ENCODE data around the gene NME7. TPM values are rescaled to one million over a fixed set of nuclear protein-coding genes. Genes with fewer than 3 reads are reported as not detected.
A peak's percentile ranks its signal among the peaks of the same experiment; 100 is the strongest.
"Not testable (repeated sequence)": the region's sequence is repeated elsewhere in the genome, so short reads cannot be mapped to it uniquely, and the experiment has no call there.

Gene NME7
- total RNA-seq, 2 donors from 2014 or later = 6.2 TPM

DNA sequence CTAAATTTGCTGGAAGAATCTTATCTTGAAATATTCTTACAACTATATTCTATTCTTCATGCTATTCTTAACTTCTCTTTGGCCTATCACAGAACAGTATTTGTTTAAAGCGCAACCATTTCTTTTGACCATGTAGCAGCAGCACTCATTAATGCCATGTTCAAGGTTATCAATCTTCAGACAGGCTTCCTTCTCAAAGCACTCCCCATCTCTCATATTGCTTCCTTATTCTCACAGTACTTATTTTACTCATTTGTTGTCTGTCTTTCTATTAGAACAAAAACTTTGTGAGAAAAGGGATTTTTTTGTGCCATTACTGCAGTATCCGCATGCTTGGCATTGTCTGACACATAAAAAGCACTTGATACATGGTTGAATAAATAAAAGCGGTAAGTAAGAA, 171.4 kb downstream of the NME7 start:
- DNase-seq = no peak
- H3K36me3 Mint-ChIP-seq (ENCODE audit: insufficient read depth in 2 of 2) = peaks cover 0 to 2% of the 10 kb centered on the region in 2 donors
- no peaks in the 10 kb centered on the region for H3K4me1 Mint-ChIP-seq (ENCODE audit: low read depth)
- H3K27ac Mint-ChIP-seq = no peak overlapping the region
- H3K4me3 Mint-ChIP-seq = no peak overlapping the region
- ATAC-seq (replicated peaks in 1 of 2) = no peak
- no peaks in the 10 kb centered on the region for H3K27me3 Mint-ChIP-seq (ENCODE audit: low read depth)
- peaks cover 0 to 4% of the 10 kb centered on the region in 2 donors for H3K9me3 Mint-ChIP-seq

- H3K27me3 Mint-ChIP-seq (ENCODE audit: low read depth) = no peaks in the 10 kb centered on the region
- no peak overlapping the region for H3K4me3 Mint-ChIP-seq
- H3K36me3 Mint-ChIP-seq (ENCODE audit: insufficient read depth in 2 of 2) = peaks cover 0 to 2% of the 10 kb centered on the region in 2 donors
- H3K4me1 Mint-ChIP-seq (ENCODE audit: low read depth) = no peaks in the 10 kb centered on the region
- H3K9me3 Mint-ChIP-seq = peaks cover 0 to 2% of the 10 kb centered on the region in 2 donors
- DNase-seq (no peak), ATAC-seq (replicated peaks in 1 of 2) (no peak)
- no peak overlapping the region for H3K27ac Mint-ChIP-seq
Observed at GRCh38 chr1:169193191-169193850, 174.3 kb downstream of the NME7 start.

DNA sequence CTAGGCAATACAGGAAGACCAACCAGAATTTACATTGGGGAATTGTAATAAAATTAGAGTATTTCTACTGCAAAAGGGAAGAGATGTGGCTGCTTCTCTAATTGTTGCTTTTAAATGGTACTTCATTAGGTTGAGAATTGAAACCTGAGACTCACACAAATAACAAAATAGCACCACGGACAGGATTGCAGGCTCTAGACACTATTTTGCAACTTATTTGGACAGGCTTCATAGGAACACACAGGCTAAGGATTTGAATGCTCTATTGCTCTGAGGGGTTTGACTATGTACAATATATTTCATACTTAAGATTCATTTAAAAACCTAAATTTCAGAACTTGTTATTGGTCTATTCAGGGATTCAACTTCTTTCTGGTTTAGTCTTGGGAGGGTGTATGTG, 181.5 kb downstream of the NME7 start:
- DNase-seq (no peak), ATAC-seq (replicated peaks in 1 of 2) (no peak)
- Mint-ChIP-seq H3K27ac (no peak overlapping the region), H3K4me1 (ENCODE audit: low read depth) (no peaks in the 10 kb centered on the region), H3K4me3 (no peak overlapping the region), H3K9me3 (no peaks in the 10 kb centered on the region), H3K27me3 (ENCODE audit: low read depth) (no peaks in the 10 kb centered on the region), H3K36me3 (ENCODE audit: insufficient read depth in 2 of 2) (no peaks in the 10 kb centered on the region)

GRCh38 chr1:169184812-169185211, 182.8 kb downstream of the NME7 start:
- ATAC-seq (replicated peaks in 1 of 2) (no peak), DNase-seq (no peak)
- H3K9me3 Mint-ChIP-seq = no peaks in the 10 kb centered on the region
- H3K4me3 Mint-ChIP-seq = no peak overlapping the region
- no peaks in the 10 kb centered on the region for H3K4me1 Mint-ChIP-seq (ENCODE audit: low read depth)
- no peaks in the 10 kb centered on the region for H3K36me3 Mint-ChIP-seq (ENCODE audit: insufficient read depth in 2 of 2)
- H3K27ac Mint-ChIP-seq = no peak overlapping the region
- no peaks in the 10 kb centered on the region for H3K27me3 Mint-ChIP-seq (ENCODE audit: low read depth)

DNA sequence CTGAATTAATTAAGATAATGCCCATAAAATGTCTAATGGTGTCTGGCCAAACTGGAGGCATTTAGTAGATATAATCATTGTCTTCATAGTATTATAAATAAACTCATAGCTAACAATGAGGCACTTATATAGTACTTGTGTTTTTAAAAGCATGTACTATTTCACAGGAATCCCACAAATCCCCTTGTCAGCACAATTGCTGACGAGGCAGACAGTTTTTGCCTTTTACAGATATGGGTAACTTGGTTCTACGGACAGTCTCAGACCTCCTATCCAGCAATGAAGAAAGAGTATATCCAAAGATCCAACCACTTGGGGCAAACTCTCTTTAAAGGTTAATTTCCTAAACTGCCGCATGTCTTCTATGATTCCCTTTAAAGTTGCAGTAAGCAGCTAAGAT, 187.4 kb downstream of the NME7 start:
- Mint-ChIP-seq H3K27me3 (ENCODE audit: low read depth) (no peaks in the 10 kb centered on the region), H3K4me3 (no peak overlapping the region), H3K4me1 (ENCODE audit: low read depth) (no peaks in the 10 kb centered on the region), H3K9me3 (no peaks in the 10 kb centered on the region), H3K27ac (no peak overlapping the region), H3K36me3 (ENCODE audit: insufficient read depth in 2 of 2) (no peaks in the 10 kb centered on the region)
- DNase-seq (no peak), ATAC-seq (replicated peaks in 1 of 2) (no peak)

- not testable (repeated sequence) for H3K4me3 Mint-ChIP-seq; H3K27me3 Mint-ChIP-seq (ENCODE audit: low read depth); H3K27ac Mint-ChIP-seq; H3K4me1 Mint-ChIP-seq (ENCODE audit: low read depth); ATAC-seq (replicated peaks in 1 of 2); H3K36me3 Mint-ChIP-seq (ENCODE audit: insufficient read depth in 2 of 2); H3K9me3 Mint-ChIP-seq; DNase-seq
Observed at GRCh38 chr1:169179431-169179830, 188.2 kb downstream of the NME7 start.

DNA sequence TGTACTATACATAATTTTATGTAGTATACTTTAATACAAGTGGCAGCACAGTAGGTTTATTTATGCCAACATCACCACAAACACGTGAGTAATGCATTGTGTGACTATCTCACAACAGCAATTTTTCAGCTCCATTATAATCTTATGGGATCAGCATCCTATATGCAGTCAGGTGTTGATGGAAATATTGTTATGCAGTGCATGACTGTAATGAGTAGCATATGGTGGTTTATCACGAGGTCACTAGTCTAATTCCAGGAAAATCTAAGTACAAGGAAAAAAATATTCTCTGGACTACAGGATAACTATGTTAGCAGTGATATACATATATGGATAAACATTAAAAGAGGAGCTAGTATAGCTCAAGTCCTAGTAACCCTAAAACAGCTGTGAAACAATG, 192.1 kb downstream of the NME7 start:
- H3K9me3 Mint-ChIP-seq = no peaks in the 10 kb centered on the region
- H3K4me1 Mint-ChIP-seq (ENCODE audit: low read depth) = no peaks in the 10 kb centered on the region
- no peak for ATAC-seq (replicated peaks in 1 of 2)
- H3K27ac Mint-ChIP-seq = no peak overlapping the region
- H3K27me3 Mint-ChIP-seq (ENCODE audit: low read depth) = no peaks in the 10 kb centered on the region
- H3K36me3 Mint-ChIP-seq (ENCODE audit: insufficient read depth in 2 of 2) = no peaks in the 10 kb centered on the region
- no peak for DNase-seq
- no peak overlapping the region for H3K4me3 Mint-ChIP-seq

- H3K27ac Mint-ChIP-seq = no peak overlapping the region
- no peaks in the 10 kb centered on the region for H3K27me3 Mint-ChIP-seq (ENCODE audit: low read depth)
- H3K4me1 Mint-ChIP-seq (ENCODE audit: low read depth) = peaks cover 13% of the 10 kb centered on the region
- H3K9me3 Mint-ChIP-seq = no peaks in the 10 kb centered on the region
- H3K36me3 Mint-ChIP-seq (ENCODE audit: insufficient read depth in 2 of 2) = no peaks in the 10 kb centered on the region
- DNase-seq (peak; percentile 28 to 36), ATAC-seq (replicated peaks in 1 of 2) (peak; percentile 99 to 100)
- H3K4me3 Mint-ChIP-seq = peak overlapping the region in 1 of 2 donors; percentile 51
Observed at GRCh38 chr1:169163059-169163458, 204.5 kb downstream of the NME7 start.

DNA sequence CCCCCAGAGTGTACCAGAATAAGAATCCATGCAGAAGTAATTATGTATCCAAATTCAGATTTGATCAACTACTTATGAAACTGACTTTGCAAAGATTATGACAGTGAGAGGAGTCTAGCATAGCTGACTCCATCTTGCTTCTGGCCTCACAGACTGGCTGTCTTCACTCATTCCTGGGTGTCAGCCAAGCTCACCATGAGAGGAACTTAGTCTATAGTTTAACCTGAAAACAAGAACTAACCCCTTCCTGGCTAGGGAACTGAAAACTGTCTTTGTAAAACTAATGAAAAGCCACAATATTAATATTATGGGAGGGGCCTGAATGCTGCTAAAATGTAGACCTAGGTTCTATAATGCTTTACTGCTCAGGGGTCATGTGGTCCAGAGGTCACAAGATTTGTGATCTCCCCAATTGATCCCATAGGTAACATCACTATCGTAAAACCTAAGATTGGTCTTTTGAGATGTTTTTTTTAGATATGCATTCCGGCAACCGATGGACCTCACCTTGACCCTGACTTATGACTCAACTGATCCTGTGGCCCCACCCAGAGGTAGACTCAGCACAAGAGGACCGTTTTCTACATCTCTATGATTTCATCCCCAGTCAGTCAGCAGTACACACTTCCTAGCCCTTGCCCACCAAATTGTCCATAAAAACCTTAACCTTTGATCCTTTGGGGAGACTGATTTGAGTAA, 206.0 kb downstream of the NME7 start:
- H3K27me3 Mint-ChIP-seq (ENCODE audit: low read depth) = no peaks in the 10 kb centered on the region
- DNase-seq = no peak
- no peak for ATAC-seq (replicated peaks in 1 of 2)
- H3K27ac Mint-ChIP-seq = no peak overlapping the region
- H3K9me3 Mint-ChIP-seq = no peaks in the 10 kb centered on the region
- no peak overlapping the region for H3K4me3 Mint-ChIP-seq
- H3K4me1 Mint-ChIP-seq (ENCODE audit: low read depth) = peaks cover 13% of the 10 kb centered on the region
- no peaks in the 10 kb centered on the region for H3K36me3 Mint-ChIP-seq (ENCODE audit: insufficient read depth in 2 of 2)

GRCh38 chr1:169160845-169161495, 206.6 kb downstream of the NME7 start:
- no peak overlapping the region for H3K27ac Mint-ChIP-seq
- ATAC-seq (replicated peaks in 1 of 2) = no peak
- no peaks in the 10 kb centered on the region for H3K27me3 Mint-ChIP-seq (ENCODE audit: low read depth)

DNA sequence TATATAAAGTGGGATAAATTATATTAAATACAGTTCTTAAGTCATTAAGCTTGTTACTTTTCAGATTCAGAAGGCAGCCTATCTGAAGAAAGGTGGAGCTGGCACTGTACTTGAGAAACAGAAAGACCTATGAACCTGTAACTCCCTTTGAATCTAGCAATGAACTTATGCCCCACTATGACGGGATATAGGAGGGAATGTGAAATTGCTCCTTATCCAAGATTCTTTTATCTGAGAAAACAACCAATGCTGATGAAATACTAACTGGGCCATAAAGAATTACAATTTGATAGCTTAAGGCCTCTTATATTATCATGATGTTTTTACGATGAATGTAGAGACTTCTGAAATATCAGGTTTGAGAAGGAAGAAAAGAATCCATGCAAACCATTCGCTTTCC, 211.0 kb downstream of the NME7 start:
- no peaks in the 10 kb centered on the region for H3K9me3 Mint-ChIP-seq

More at GRCh38 chr1:169160845-169161495, 206.6 kb downstream of the NME7 start:
- Mint-ChIP-seq H3K9me3 (no peaks in the 10 kb centered on the region), H3K4me1 (ENCODE audit: low read depth) (peaks cover 13% of the 10 kb centered on the region), H3K4me3 (no peak overlapping the region), H3K36me3 (ENCODE audit: insufficient read depth in 2 of 2) (no peaks in the 10 kb centered on the region)
- no peak for DNase-seq

DNA sequence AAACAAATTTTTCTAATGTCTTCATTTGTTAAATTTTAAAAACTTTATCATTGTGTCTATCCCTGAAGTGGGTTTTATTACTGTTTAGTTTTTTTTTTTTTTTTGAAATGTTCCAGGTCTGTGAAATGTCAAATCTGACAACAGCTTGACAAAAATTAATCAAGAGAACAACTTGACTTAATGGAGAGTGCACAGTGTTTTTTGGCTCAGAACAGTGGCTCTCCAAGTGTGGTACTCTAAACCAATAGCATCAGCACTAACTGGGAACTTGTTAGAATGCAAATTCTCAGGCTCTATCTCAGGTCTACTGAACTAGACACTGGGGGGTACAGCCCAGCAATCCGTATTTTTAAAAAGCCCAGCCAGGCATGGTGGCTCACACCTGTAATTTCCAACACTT, 211.9 kb downstream of the NME7 start:
- DNase-seq = no peak
- H3K9me3 Mint-ChIP-seq = no peaks in the 10 kb centered on the region
- H3K27ac Mint-ChIP-seq = no peak overlapping the region
- no peaks in the 10 kb centered on the region for H3K4me1 Mint-ChIP-seq (ENCODE audit: low read depth)
- H3K4me3 Mint-ChIP-seq = no peak overlapping the region
- no peaks in the 10 kb centered on the region for H3K27me3 Mint-ChIP-seq (ENCODE audit: low read depth)
- H3K36me3 Mint-ChIP-seq (ENCODE audit: insufficient read depth in 2 of 2) = no peaks in the 10 kb centered on the region
- ATAC-seq (replicated peaks in 1 of 2) = no peak

More for the DNA sequence above, 211.0 kb downstream of the NME7 start:
- Mint-ChIP-seq H3K4me3 (no peak overlapping the region), H3K27me3 (ENCODE audit: low read depth) (no peaks in the 10 kb centered on the region), H3K4me1 (ENCODE audit: low read depth) (no peaks in the 10 kb centered on the region), H3K27ac (no peak overlapping the region), H3K36me3 (ENCODE audit: insufficient read depth in 2 of 2) (no peaks in the 10 kb centered on the region)
- DNase-seq (no peak), ATAC-seq (replicated peaks in 1 of 2) (no peak)

DNA sequence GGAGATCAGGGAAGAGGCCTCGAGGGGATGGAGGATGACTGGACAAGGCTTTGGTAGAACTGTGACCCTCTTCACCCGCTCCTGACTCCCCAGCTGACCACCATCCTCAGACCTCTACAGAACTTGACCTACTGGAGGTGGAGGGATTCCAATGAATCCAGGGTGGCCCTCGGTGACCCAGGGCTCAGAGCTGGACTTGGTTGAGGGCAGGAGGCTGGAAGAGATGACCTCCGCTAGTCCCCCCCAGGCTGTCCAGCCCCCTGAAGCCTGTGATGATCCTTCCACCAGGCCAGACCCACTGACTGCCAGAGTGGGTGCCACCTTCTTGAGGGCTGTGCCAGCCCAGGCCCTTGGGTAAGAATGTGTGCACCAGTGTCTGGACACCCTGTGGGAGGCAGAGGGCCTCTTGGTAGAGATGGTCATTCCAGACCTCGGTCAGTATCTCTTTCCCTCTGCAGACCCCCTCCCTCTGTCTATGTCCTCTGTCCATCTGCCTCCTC, 216.2 kb downstream of the NME7 start:
- H3K27ac Mint-ChIP-seq = no peak overlapping the region
- ATAC-seq (replicated peaks in 1 of 2) (no peak), DNase-seq (no peak)
- H3K4me1 Mint-ChIP-seq (ENCODE audit: low read depth) = no peaks in the 10 kb centered on the region
- H3K4me3 Mint-ChIP-seq = no peak overlapping the region
- H3K27me3 Mint-ChIP-seq (ENCODE audit: low read depth) = no peaks in the 10 kb centered on the region
- H3K36me3 Mint-ChIP-seq (ENCODE audit: insufficient read depth in 2 of 2) = no peaks in the 10 kb centered on the region
- no peaks in the 10 kb centered on the region for H3K9me3 Mint-ChIP-seq
